ENCODE data around the gene SSB. TPM values are rescaled to one million over a fixed set of nuclear protein-coding genes. Genes with fewer than 3 reads are reported as not detected.
A peak's percentile ranks its signal among the peaks of the same experiment; 100 is the strongest.

The SSB gene
- total RNA-seq, 1 donor from 2014 or later: 94.7 TPM

- Mint-ChIP-seq H3K36me3 (ENCODE audit: low read depth) (no peaks in the 10 kb centered on the region), H3K4me3 (no peak overlapping the region), H3K4me1 (no peaks in the 10 kb centered on the region), H3K27ac (no peak overlapping the region), H3K27me3 (peaks cover 4% of the 10 kb centered on the region), H3K9me3 (no peaks in the 10 kb centered on the region)
- intact Hi-C loops (cut with micrococcal nuclease): no loop called here
- TF ChIP-seq CTCF (IDR thresholded peaks at IDR 0.05): no peak
- ChIA-PET CTCF (no interaction called here), POLR2A (no interaction called here)
- ATAC-seq (ENCODE audit: low read depth) (no peak), DNase-seq (no peak)
Measured at GRCh38 chr2:169782513-169782912, 16.2 kb upstream of the SSB start.

GRCh38 chr2:169790581-169790980, 8.1 kb upstream of the SSB start:
- Mint-ChIP-seq H3K4me1 (peaks cover 6% of the 10 kb centered on the region), H3K9me3 (no peaks in the 10 kb centered on the region), H3K27me3 (peaks cover 14% of the 10 kb centered on the region), H3K36me3 (ENCODE audit: low read depth) (no peaks in the 10 kb centered on the region), H3K4me3 (no peak overlapping the region), H3K27ac (no peak overlapping the region)
- intact Hi-C loops (cut with micrococcal nuclease): no loop called here
- no peak for TF ChIP-seq CTCF (IDR thresholded peaks at IDR 0.05)
- ChIA-PET CTCF (no interaction called here), POLR2A (interaction anchor here (0.8 kb wide), 1 partner anchor 8 kb away, joined by 4 read pairs; the partner anchor contains the start of gene SSB)
- ATAC-seq (ENCODE audit: low read depth): no peak
- DNase-seq: no peak

- Mint-ChIP-seq H3K9me3 (no peaks in the 10 kb centered on the region), H3K4me3 (no peak overlapping the region), H3K27me3 (no peaks in the 10 kb centered on the region), H3K4me1 (peaks cover 8% of the 10 kb centered on the region), H3K36me3 (ENCODE audit: low read depth) (peaks cover 4% of the 10 kb centered on the region), H3K27ac (no peak overlapping the region)
- CTCF ChIA-PET: interaction anchor here (0.8 kb wide), 1 partner anchor 325 kb away, joined by 3 read pairs; no protein-coding TSS in a partner anchor
- DNase-seq (no peak), ATAC-seq (ENCODE audit: low read depth) (no peak)
- intact Hi-C loops (cut with micrococcal nuclease): no loop called here
- no peak for TF ChIP-seq CTCF (IDR thresholded peaks at IDR 0.05)
- POLR2A ChIA-PET: no interaction called here
Measured at GRCh38 chr2:169795181-169795580, 3.5 kb upstream of the SSB start.

- no peak for TF ChIP-seq CTCF (IDR thresholded peaks at IDR 0.05)
- intact Hi-C loops (cut with micrococcal nuclease): no loop called here
- Mint-ChIP-seq H3K27ac (no peak overlapping the region), H3K4me3 (no peak overlapping the region), H3K27me3 (no peaks in the 10 kb centered on the region), H3K9me3 (no peaks in the 10 kb centered on the region), H3K36me3 (ENCODE audit: low read depth) (peaks cover 8% of the 10 kb centered on the region), H3K4me1 (peaks cover 13% of the 10 kb centered on the region)
- POLR2A ChIA-PET: no interaction called here
- CTCF ChIA-PET: no interaction called here
- DNase-seq (no peak), ATAC-seq (ENCODE audit: low read depth) (no peak)
Measured at GRCh38 chr2:169796441-169796840, 2.2 kb upstream of the SSB start.

GRCh38 chr2:169797601-169798000, 1.1 kb upstream of the SSB start:
- Mint-ChIP-seq H3K36me3 (ENCODE audit: low read depth) (peaks cover 17% of the 10 kb centered on the region), H3K9me3 (no peaks in the 10 kb centered on the region), H3K4me3 (peak overlapping the region; percentile 9), H3K27ac (no peak overlapping the region), H3K27me3 (no peaks in the 10 kb centered on the region), H3K4me1 (peaks cover 21% of the 10 kb centered on the region)
- DNase-seq: no peak
- ChIA-PET POLR2A (interaction anchor here (0.6 to 2.9 kb wide), 3 partner anchors 7 to 1100 kb away, joined by 3 to 26 read pairs (median 4); partner anchors contain the start of gene UBR3), CTCF (no interaction called here)
- TF ChIP-seq CTCF (IDR thresholded peaks at IDR 0.05): no peak
- intact Hi-C loops (cut with micrococcal nuclease): no loop called here
- no peak for ATAC-seq (ENCODE audit: low read depth)
